ENCODE measurements around the gene PPIF. TPM values are rescaled to one million over a fixed set of nuclear protein-coding genes. Genes with fewer than 3 reads are reported as not detected.
"Not testable (repeated sequence)": the region's sequence is repeated elsewhere in the genome, so short reads cannot be mapped to it uniquely, and the experiment has no call there.

Gene PPIF
- total and polyA plus RNA-seq, 4 donors: 22.2 to 84.3 (median 60.0) TPM

DNA sequence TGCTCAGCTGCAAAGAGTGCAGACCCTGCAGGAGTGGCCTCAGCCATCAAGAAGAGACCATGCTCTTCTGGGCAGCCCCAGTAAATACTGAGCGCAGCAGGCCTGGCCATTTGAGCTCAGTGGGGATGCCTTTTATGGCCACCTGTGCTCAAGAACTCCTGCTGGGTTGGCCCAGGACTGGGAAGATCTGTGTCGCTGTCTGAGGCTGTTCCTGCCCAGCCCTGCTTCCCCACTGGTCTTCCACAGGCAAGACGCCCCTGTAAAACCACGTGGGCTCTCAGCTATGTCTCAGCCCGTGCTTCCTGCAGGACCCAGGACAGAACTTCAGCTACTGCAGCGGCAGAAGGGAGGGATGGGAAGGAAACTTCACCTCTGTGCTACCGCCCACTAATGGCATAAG is 10.5 kb upstream of the PPIF start:
- Histone ChIP-seq H3K4me1 (ENCODE audit: control insufficient read depth in 4 of 4, insufficient read depth in 4 of 4, low read length in 3 of 4) (peaks cover 10 to 50% (median 42%) of the 10 kb centered on the region in 4 donors), H3K27me3 (ENCODE audit: control insufficient read depth in 4 of 4, insufficient read depth in 4 of 4, low read length in 3 of 4) (no peaks in the 10 kb centered on the region), H3K9me3 (ENCODE audit: control insufficient read depth in 4 of 4, low read length in 3 of 4) (no peaks in the 10 kb centered on the region), H3K36me3 (ENCODE audit: control insufficient read depth in 4 of 4, insufficient read depth in 3 of 4, low read depth in 1 of 4, low read length in 3 of 4) (no peaks in the 10 kb centered on the region), H3K9ac (ENCODE audit: low read depth in 1 of 2, low read length in 2 of 2) (no peak overlapping the region), H3K27ac (ENCODE audit: low read depth in 1 of 2, low read length in 2 of 2) (no peak overlapping the region), H3K4me3 (ENCODE audit: low read depth in 1 of 3, low read length in 3 of 3) (no peak overlapping the region)
- no peak for DNase-seq (ENCODE audit: low spot score)
- 80% methylated on average over 7 of the region's 7 CpGs for WGBS
- TF ChIP-seq NR2F2 (IDR thresholded peaks at IDR 0.05) (no peak), HNF4G (IDR thresholded peaks at IDR 0.05) (no peak), EGR1 (IDR thresholded peaks at IDR 0.05; ENCODE audit: low read depth in 2 of 2) (no peak), REST (IDR thresholded peaks at IDR 0.05) (no peak), JUND (IDR thresholded peaks at IDR 0.05) (no peak), RAD21 (IDR thresholded peaks at IDR 0.05) (no peak), YY1 (IDR thresholded peaks at IDR 0.05) (no peak), FOXA2 (IDR thresholded peaks at IDR 0.05) (no peak), ZBTB33 (IDR thresholded peaks at IDR 0.05) (no peak), FOXA1 (IDR thresholded peaks at IDR 0.05) (no peak), SP1 (IDR thresholded peaks at IDR 0.05) (no peak), HNF4A (conservative IDR thresholded peaks at IDR 0.05) (no peak)
- TF ChIP-seq, protein P1, sequence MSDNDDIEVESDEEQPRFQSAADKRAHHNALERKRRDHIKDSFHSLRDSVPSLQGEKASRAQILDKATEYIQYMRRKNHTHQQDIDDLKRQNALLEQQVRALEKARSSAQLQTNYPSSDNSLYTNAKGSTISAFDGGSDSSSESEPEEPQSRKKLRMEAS (IDR thresholded peaks at IDR 0.05): no peak

- not testable (repeated sequence) for H3K27me3 ChIP-seq (ENCODE audit: control insufficient read depth in 4 of 4, insufficient read depth in 4 of 4, low read length in 3 of 4); H3K36me3 ChIP-seq (ENCODE audit: control insufficient read depth in 4 of 4, insufficient read depth in 3 of 4, low read depth in 1 of 4, low read length in 3 of 4); H3K4me3 ChIP-seq (ENCODE audit: low read depth in 1 of 3, low read length in 3 of 3); DNase-seq (ENCODE audit: low spot score); H3K9ac ChIP-seq (ENCODE audit: low read depth in 1 of 2, low read length in 2 of 2); H3K27ac ChIP-seq (ENCODE audit: low read depth in 1 of 2, low read length in 2 of 2); H3K9me3 ChIP-seq (ENCODE audit: control insufficient read depth in 4 of 4, low read length in 3 of 4)
- peaks cover 16 to 62% (median 53%) of the 10 kb centered on the region in 4 donors for H3K4me1 ChIP-seq (ENCODE audit: control insufficient read depth in 4 of 4, insufficient read depth in 4 of 4, low read length in 3 of 4)
- 97% methylated on average over 7 of the region's 11 CpGs for WGBS
Measured at GRCh38 chr10:79337783-79338469, 9.3 kb upstream of the PPIF start.

DNA sequence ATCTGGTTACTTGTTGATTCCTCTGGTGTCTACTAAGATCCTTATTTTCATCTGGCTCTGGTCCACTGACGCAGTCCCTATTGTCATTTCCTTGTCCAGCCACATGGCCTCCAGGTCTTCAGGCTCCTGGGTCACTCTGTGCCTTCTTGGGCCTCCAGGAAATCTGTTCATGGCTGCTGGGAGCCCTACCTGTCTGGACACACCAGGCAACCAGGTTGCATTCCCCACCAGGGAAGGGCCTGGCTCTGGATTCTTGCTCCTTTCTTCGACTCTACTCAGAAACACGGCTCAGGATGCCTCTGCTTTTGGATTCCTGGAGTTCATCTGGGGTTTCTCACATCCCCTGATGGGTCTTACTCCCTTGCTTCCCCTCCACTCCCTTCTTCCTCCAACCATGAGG is 8.0 kb upstream of the PPIF start:
- peaks cover 17 to 69% (median 62%) of the 10 kb centered on the region in 4 donors for H3K4me1 ChIP-seq (ENCODE audit: control insufficient read depth in 4 of 4, insufficient read depth in 4 of 4, low read length in 3 of 4)
- H3K36me3 ChIP-seq (ENCODE audit: control insufficient read depth in 4 of 4, insufficient read depth in 3 of 4, low read depth in 1 of 4, low read length in 3 of 4): no peaks in the 10 kb centered on the region
- H3K27ac ChIP-seq (ENCODE audit: low read depth in 1 of 2, low read length in 2 of 2): no peak overlapping the region
- WGBS: 97% methylated on average over 3 of the region's 3 CpGs
- no peak overlapping the region for H3K4me3 ChIP-seq (ENCODE audit: low read depth in 1 of 3, low read length in 3 of 3)
- DNase-seq (ENCODE audit: low spot score): no peak
- H3K9ac ChIP-seq (ENCODE audit: low read depth in 1 of 2, low read length in 2 of 2): no peak overlapping the region
- no peaks in the 10 kb centered on the region for H3K27me3 ChIP-seq (ENCODE audit: control insufficient read depth in 4 of 4, insufficient read depth in 4 of 4, low read length in 3 of 4)
- TF ChIP-seq CTCF (IDR thresholded peaks at IDR 0.05; ENCODE audit: low read depth, low read length, missing input control): no peak
- TF ChIP-seq FOXA2 (IDR thresholded peaks at IDR 0.05): no peak
- TF ChIP-seq GABPA (IDR thresholded peaks at IDR 0.05 in 1 of 2, conservative IDR thresholded peaks at IDR 0.05 in 1 of 2): no peak
- TF ChIP-seq HNF4G (IDR thresholded peaks at IDR 0.05): no peak
- TF ChIP-seq, protein P1 (IDR thresholded peaks at IDR 0.05): no peak
- no peak for TF ChIP-seq YY1 (IDR thresholded peaks at IDR 0.05)
- TF ChIP-seq, protein P2, sequence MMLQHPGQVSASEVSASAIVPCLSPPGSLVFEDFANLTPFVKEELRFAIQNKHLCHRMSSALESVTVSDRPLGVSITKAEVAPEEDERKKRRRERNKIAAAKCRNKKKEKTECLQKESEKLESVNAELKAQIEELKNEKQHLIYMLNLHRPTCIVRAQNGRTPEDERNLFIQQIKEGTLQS (IDR thresholded peaks at IDR 0.05): no peak
- no peak for TF ChIP-seq SP1 (IDR thresholded peaks at IDR 0.05)
- no peak for TF ChIP-seq EGR1 (IDR thresholded peaks at IDR 0.05; ENCODE audit: low read depth in 2 of 2)
- H3K9me3 ChIP-seq (ENCODE audit: control insufficient read depth in 4 of 4, low read length in 3 of 4): no peaks in the 10 kb centered on the region
